ENCODE data around the gene CD68. TPM values are rescaled to one million over a fixed set of nuclear protein-coding genes. Genes with fewer than 3 reads are reported as not detected.

Gene CD68
- total RNA-seq, 1 donor = 9.1 TPM

DNA sequence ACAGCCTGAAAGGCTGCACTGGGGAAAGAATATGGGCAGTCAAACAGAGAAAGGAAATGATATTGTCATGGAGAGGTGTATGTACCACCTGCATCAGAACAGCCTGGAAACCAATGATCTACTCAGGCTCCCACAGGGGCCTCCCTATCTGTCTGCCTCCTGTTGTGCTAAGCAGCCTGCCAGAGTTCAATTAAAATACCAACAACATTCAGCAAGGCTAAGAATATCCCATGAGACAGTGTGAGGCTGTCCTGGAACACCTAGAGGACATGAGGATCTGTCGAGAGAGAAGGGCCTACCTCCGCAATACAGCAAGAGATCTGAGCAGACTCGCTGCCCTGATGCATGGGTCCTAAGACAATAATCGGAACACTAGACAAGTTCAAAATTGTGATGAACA is 26.8 kb downstream of the CD68 start:
- TF ChIP-seq, protein P1, sequence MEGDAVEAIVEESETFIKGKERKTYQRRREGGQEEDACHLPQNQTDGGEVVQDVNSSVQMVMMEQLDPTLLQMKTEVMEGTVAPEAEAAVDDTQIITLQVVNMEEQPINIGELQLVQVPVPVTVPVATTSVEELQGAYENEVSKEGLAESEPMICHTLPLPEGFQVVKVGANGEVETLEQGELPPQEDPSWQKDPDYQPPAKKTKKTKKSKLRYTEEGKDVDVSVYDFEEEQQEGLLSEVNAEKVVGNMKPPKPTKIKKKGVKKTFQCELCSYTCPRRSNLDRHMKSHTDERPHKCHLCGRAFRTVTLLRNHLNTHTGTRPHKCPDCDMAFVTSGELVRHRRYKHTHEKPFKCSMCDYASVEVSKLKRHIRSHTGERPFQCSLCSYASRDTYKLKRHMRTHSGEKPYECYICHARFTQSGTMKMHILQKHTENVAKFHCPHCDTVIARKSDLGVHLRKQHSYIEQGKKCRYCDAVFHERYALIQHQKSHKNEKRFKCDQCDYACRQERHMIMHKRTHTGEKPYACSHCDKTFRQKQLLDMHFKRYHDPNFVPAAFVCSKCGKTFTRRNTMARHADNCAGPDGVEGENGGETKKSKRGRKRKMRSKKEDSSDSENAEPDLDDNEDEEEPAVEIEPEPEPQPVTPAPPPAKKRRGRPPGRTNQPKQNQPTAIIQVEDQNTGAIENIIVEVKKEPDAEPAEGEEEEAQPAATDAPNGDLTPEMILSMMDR (IDR thresholded peaks at IDR 0.05; ENCODE audit: insufficient read depth, low read depth, low read length) = no peak
- DNase-seq (ENCODE audit: low read depth) = no peak
- no peak overlapping the region for H3K4me3 ChIP-seq (ENCODE audit: low read depth, low read length)

DNA sequence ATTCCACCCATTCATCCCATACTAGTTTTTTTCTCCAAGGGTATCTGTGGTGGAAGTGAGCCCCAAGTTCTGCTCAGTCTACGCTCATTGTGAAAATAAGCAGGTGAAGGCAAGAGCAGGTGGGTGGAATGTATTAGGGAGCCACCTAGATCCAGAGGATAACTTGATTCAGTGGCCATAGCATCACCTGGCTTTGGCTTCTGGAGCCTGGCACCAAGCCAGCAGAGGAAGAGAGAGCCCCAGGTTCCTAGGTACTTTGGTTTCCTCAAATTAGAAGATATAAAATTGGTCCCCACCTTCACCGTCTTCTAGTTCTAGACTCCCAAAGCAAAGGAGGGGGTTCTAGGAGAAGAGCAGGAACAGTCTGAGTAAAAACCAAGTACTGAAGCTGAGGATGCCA is 31.2 kb downstream of the CD68 start:
- no peak overlapping the region for H3K4me3 ChIP-seq (ENCODE audit: low read depth, low read length)
- TF ChIP-seq, protein P1 (IDR thresholded peaks at IDR 0.05; ENCODE audit: insufficient read depth, low read depth, low read length) = no peak
- DNase-seq (ENCODE audit: low read depth) = no peak

DNA sequence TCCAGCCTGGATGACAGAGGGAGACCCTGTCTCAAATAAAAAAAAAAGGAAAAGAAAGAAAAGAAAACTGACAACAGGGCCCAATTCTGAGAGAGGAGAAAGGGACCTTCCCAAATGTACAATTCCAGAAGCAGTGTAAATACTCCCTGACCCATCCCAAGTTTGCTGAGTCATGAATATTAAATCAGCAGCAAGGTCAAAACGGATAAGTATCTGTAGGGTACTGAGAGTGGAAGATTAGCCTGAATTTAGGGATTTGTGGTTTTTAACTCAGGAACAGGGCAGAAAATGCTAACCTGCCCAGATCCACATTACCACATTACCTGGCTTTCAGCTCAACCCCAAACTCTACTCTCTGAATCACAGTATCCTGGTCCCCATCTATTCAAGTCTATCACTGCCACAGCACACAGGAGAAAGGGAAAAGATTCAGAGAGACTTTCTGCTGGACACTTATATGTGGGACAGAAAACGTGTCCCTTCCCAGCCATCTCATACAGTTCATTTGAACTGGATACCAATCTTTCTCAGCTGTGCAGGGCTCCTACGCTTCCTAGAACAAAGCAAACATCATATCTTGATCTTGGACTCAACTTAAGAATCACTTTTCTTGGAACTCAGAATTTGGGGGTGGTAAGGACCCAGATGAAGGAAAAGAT is 32.3 kb downstream of the CD68 start:
- TF ChIP-seq, protein P1 (IDR thresholded peaks at IDR 0.05; ENCODE audit: insufficient read depth, low read depth, low read length) = no peak
- peak; percentile 36 for DNase-seq (ENCODE audit: low read depth)
- H3K4me3 ChIP-seq (ENCODE audit: low read depth, low read length) = peak overlapping the region; percentile 12

GRCh38 chr17:7612294-7612640 is 32.8 kb downstream of the CD68 start:
- H3K4me3 ChIP-seq (ENCODE audit: low read depth, low read length) = no peak overlapping the region
- no peak for DNase-seq (ENCODE audit: low read depth)
- TF ChIP-seq, protein P1 (IDR thresholded peaks at IDR 0.05; ENCODE audit: insufficient read depth, low read depth, low read length) = no peak

DNA sequence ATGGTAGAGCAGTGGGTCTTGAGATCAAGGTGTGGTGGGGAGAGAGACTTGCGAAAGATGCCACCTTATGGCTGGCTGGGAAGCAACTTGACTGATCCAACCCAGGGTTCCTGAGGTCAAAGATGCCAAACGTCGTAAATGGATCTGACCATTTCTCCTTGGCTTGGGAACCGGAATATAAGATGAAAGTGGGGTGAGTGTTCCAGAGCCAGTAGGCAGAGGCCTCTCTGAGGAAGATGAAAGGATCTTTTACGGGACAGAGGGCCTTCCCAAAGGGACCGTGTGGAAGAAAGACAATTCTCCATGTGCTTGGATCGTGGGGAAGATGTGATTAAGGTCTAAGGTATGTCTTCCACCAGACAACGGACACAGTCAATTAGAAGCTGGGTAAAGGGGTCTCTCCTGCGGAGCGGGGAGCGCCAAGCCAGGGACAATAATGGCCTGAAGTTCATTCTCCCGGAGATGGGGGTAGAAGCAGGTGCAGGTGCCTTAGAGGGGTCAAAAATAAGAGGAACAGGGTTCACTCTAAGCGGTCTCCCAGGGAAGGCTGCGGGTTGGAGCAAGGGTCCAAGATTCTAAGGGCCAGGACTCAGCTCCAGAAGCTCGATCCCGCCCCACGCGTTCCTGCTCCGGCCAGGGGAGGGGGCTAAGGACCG is 34.5 kb downstream of the CD68 start:
- peak; percentile 37 for DNase-seq (ENCODE audit: low read depth)
- peak overlapping the region; percentile 88 for H3K4me3 ChIP-seq (ENCODE audit: low read depth, low read length)
- TF ChIP-seq, protein P1 (IDR thresholded peaks at IDR 0.05; ENCODE audit: insufficient read depth, low read depth, low read length) = peak; percentile 20

GRCh38 chr17:7614425-7615264 is 35.2 kb downstream of the CD68 start, which contains the start of gene FXR2:
TSS of gene FXR2 (minus strand) at chr17:7614897. CDS start at chr17:7614532, 365 bp downstream.
- DNase-seq (ENCODE audit: low read depth) = peak; percentile 100
- TF ChIP-seq, protein P1 (IDR thresholded peaks at IDR 0.05; ENCODE audit: insufficient read depth, low read depth, low read length) = peak; percentile 62
- peak within 1 kb of the TSS; percentile 88 for H3K4me3 ChIP-seq (ENCODE audit: low read depth, low read length)

Data from fibroblast of villous mesenchyme (primary cell).